Activated CD4-positive, alpha-beta T cell treated with anti-CD3 and anti-CD28 coated beads, Interleukin-2, amount 50 U/mL, for 48 hours (primary cell): ENCODE measurements around the gene ZNF280D.

Experiments
- DNase-seq, 2 experiments: peaks; one replicate each; pipeline ENCODE4 v3.0.0-alpha.2; 2020

ZNF280D gene

GRCh38 chr15:56628893-56629532 is 104.3 kb downstream of the ZNF280D start:
- DNase-seq: no peak

- no peak for DNase-seq
Observed at GRCh38 chr15:56619887-56620286, 113.4 kb downstream of the ZNF280D start.

- DNase-seq: no peak
Observed at GRCh38 chr15:56617628-56618027, 115.7 kb downstream of the ZNF280D start.

- DNase-seq: no peak
Observed at GRCh38 chr15:56616551-56616950, 116.8 kb downstream of the ZNF280D start.

- DNase-seq: no peak
Observed at GRCh38 chr15:56613811-56614210, 119.5 kb downstream of the ZNF280D start.

GRCh38 chr15:56608993-56609392 is 124.3 kb downstream of the ZNF280D start:
- DNase-seq: no peak

- DNase-seq: no peak
Observed at GRCh38 chr15:56608140-56608778, 125.0 kb downstream of the ZNF280D start.

- DNase-seq: no peak
Observed at GRCh38 chr15:56602253-56602652, 131.1 kb downstream of the ZNF280D start.

- DNase-seq: no peak
Observed at GRCh38 chr15:56600380-56600779, 132.9 kb downstream of the ZNF280D start.

- no peak for DNase-seq
Observed at GRCh38 chr15:56598991-56599390, 134.3 kb downstream of the ZNF280D start.

GRCh38 chr15:56587686-56588085 is 145.6 kb downstream of the ZNF280D start:
- no peak for DNase-seq

GRCh38 chr15:56586206-56586605 is 147.1 kb downstream of the ZNF280D start:
- DNase-seq: no peak

- DNase-seq: no peak
Observed at GRCh38 chr15:56582785-56583184, 150.5 kb downstream of the ZNF280D start.
